Measurements from ENCODE around the gene TIA1.
"Not testable (repeated sequence)": the region's sequence is repeated elsewhere in the genome, so short reads cannot be mapped to it uniquely, and the experiment has no call there.

Gene TIA1, protein sequence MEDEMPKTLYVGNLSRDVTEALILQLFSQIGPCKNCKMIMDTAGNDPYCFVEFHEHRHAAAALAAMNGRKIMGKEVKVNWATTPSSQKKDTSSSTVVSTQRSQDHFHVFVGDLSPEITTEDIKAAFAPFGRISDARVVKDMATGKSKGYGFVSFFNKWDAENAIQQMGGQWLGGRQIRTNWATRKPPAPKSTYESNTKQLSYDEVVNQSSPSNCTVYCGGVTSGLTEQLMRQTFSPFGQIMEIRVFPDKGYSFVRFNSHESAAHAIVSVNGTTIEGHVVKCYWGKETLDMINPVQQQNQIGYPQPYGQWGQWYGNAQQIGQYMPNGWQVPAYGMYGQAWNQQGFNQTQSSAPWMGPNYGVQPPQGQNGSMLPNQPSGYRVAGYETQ

DNA sequence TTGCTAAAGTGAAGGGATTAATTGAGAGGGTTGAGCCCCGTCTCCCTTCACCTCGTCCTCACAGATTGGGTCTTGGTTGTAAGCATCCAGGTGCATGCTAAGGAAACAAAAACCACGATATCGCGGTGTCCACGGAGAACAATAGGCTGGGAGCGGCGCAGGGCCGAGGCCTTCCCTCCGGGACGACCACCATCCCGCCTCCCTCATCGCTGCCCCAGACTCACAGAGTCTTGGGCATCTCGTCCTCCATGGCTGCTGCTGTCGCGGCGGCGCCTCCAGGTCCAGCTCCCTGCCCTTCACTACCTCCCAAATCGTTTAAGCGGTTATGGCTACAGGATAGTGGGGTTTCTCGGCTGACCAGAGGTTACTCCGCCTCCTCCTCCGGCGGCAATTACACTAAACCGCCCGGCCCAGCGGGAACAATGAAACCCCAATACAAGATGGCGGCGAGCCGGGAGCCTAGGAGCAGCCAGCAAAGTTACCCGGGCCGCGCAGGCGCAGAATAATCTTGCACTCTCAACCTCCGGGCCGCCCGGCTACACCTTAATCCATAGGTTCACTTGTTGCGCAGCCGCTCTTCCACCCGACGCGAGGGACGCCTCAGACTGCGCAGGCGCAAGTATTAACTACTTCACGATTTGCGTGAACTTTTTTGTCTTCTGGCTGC, at the start of gene TIA1:
TSS of gene TIA1 (minus strand) at position 448 of the 667 bp plus-strand sequence. CDS start at position 250, 198 bp downstream.
- peak; percentile 100 for DNase-seq (ENCODE audit: low spot score)

DNA sequence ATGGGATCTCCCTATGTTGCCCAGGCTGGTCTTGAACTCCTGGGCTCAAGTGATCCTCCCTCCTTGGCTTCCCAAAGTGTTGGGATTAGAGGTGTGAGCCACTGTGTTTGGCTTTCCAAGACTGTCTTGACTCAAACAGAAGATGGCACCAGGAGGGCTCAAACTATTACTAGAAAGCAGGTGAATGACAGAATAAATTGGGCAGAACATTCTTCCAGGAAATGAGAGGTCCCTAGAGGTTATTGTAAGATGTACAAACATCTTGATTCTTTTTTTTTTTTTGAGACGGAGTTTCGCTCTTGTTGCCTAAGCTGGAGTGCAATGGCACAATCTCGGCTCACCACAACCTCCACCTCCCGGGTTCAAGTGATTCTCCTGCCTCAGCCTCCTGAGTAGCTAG, 49.4 kb upstream of the TIA1 start:
- not testable (repeated sequence) for DNase-seq (ENCODE audit: low spot score)

DNA sequence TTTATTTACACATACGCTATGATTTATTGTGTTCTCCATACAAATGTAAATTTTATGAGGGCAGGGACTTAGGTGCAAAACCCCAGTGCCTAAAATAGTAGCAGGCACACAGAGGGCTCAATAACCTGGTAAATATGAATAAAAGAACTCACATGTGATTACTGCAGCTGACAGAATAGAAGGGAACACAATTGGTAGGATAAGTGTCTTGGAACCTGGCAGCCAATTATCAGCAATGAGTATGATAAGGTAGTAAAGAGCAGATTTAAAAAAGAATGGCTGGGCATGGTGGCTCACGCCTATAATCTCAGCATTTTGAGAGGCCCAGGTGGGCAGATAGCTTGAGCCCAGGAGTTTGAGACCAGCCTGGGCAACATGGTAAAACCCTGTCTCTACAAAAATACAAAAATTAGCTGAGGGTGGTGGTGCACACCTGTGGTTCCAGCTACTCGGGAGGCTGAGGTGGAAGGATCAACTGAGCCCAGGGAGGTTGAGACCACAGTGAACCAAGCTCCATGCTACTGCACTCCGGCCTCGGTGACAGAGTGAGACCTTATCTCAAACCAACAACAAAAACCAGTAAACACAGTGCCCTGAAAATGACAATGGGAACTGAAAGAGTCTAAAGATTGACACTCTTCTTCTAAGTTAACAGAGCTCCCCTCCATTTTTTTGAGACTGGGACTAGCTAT, 35.2 kb upstream of the TIA1 start:
- DNase-seq (ENCODE audit: low spot score): no peak

DNA sequence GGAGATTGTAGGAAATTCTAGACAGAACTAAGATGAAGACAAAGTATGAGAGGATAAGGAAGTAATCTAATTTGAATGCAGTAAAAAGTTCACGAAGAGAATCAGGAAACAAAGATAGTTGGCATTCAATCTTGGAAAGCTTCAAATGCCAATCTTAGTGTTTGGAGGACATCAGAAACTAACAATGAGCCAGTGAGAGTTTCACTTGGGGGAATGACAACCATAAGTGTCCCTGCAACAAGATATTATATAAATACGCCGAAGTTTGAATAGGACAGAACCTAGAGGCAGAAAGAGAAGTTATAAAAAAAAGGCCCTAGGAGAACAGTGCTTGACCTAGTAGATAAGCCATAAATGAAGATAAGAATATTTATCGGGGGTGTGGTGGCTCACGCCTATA, 34.0 kb upstream of the TIA1 start:
- no peak for DNase-seq (ENCODE audit: low spot score)

DNA sequence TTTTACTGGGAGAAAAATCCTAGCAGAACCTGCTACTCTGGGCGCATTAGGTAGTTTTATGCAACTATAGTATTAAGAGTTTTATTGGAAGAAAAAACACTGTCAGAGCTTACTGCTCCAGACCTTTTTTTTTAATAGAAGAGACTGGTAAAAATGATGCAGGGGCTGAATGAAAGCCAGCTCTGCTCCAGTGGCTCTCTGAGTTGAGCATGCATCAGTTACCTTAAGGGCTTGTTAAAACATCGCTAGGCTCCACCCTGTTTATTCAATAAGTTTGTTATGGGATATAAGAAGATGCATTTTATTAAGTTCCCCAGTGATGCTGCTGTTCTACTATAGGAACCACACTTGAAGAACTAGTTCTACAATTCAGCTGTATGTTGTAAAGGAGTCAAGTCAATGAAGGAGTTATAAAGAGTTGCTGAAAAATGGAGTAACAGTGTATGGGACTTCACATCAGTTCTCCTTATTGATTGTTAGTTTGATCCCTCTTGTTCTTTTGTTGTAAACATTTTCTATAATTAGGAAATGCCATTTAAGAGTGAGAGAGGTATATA, 31.9 kb upstream of the TIA1 start:
- DNase-seq (ENCODE audit: low spot score): no peak

DNA sequence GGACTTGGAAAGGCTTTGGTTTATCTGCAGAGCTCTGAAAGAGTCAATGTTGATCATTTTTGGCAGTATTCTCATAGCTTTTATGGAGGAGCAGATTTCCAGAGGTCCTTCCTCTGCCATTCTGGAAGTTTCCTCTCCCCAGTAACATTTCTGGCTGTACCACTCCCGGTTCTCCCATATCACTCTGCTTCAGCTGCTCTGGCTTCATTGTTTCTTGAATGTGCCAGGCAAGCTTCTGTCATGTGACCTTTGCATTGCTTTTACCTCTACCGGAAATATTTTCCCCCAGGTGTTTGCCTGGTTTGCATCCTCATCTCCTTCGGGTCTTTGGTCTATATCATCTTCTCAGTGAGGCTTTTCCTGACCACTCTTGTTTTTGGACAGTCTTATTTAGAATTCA, 21.9 kb upstream of the TIA1 start:
- DNase-seq (ENCODE audit: low spot score): no peak

DNA sequence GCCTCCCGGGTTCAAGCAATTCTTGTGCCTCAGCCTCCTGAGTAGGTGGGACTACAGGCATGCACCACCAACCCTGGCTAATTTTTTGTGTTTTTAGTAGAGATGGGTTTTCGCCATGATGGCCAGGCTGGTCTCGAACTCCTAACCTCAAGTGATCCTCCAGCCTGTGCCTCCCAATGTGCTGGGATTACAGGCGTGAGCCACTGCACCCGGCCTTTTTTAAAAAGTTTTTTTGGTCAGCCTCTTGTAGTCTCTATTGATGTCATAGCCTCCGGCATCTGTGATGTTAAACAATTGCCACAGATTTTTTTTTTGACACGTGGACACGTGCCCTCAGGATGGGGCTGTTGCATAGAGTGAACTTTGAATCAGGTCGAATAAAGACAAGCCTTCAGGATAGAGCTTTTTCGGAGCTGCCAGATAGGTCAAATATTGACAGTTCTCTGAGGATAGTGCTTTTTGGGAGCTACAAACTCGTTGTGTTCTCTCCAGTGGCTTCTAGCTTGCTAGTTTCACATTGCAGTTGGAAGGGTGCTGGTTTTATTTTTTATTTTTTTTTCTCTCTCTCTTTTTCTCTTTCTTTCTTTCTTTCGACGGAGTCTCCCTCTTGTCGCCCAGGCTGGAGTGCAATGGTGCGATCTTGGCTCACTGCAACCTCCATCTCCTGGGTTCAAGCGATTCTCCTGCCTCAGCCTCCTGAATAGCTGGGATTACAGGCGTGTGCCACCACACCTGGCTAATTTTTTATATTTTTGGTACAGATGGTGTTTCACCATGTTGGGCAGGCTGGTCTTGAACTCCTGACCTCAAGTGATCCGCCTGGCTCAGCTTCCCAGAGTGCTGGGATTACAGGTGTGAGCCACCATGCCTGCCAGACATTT, 21.2 kb upstream of the TIA1 start:
- not testable (repeated sequence) for DNase-seq (ENCODE audit: low spot score)

DNA sequence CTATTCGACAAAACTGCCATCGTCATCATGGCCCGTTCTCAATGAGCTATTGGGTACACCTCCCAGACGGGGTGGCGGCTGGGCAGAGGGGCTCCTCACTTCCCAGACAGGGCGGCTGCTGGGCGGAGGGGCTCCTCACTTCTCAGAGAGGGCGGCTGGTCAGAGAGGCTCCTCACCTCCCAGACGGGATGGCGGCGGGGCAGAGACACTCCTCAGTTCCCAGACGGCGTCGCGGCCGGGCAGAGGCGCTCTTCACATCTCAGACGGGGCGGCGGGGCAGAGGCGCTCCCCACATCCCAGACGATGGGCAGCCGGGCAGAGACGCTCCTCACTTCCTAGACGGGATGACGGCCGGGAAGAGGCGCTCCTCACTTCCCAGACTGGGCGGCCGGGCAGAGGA, 18.5 kb upstream of the TIA1 start:
- DNase-seq (ENCODE audit: low spot score): not testable (repeated sequence)

DNA sequence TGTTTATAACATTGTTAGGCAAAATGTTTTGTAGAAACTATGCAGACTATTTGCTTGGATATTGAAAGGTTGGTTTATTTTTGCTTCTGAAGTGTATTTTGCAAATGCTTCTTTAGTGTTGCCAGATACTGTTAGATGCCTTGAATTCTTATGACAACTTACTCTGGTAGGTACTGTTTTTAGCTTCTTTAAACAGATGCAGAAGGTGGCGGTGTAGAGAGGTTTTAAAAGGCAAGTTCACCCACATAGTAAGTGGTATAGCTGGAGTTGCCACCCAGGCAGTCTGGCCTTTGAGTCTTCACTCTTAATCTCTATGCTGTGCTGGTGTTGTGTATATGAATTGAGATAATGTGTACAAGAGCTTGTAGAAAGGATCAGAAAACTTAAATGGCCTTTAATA, 13.1 kb upstream of the TIA1 start:
- DNase-seq (ENCODE audit: low spot score): no peak

DNA sequence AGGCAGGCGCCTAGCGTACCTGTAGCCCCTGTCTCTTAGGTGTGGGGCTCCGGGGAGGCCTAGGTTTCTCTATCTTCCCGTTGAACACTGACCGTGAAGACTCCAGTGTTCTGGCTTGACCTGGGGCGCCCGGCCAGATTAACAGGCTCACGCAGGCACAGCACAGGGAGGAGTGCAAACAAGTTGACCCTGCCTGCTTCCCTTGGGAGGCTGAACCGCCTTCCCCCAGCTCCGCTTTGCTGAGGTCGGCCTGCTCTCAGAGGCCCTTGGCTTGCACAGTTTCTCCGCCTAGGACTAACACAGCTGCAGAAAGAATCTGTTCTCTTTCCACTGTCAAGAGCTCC, 10.1 kb upstream of the TIA1 start:
- DNase-seq (ENCODE audit: low spot score): no peak

DNA sequence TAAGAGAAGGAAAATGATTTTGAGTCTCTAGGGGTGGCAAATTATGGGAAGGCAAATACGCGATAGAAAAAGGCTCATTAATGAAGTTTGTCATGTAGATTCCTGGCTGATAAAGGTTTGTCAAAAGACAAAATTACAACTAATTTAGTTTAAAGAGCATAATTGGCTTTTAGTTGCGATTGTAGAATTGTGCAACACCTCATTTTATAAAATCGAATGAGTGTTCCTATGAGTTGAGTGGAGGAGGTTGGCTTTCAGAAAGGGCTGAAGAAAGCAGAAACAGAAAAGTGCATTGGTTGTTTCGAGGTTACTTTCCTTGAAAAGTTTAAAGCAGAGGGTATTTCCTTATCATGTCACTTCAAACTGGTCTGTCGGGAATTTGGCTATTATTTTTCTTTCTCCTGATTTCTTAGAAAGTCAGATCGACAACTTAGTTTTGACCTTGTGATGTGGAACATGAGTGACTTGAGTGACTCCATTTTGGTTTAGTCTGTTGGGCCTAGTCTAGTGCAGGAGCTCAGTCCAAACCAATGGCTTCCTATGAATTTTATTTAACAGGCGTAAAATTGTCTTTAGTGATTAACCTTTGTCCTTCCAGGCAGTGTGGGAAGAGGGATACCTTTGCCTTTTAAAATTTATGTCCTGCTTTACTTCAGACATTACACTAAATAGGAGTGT, 7.3 kb upstream of the TIA1 start:
- no peak for DNase-seq (ENCODE audit: low spot score)

DNA sequence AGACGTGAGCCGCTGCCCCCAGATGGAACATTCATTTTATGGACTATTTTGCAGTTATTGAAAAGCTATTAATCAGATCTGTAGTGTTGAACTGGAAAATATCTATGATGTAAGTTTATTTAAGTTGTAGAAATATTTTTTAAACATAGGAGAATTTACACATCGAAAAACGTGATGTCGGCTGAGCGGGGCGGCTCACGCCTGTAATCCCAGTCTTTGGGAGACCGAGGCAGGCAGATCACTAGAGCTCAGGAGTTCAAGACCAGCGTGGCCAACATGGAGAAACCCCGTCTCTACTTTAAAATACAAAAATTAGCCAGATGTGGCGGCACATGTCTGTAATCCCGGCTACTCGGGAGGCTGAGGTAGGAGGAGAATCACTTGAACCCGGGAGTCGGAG, 2.0 kb upstream of the TIA1 start:
- DNase-seq (ENCODE audit: low spot score): no peak

DNA sequence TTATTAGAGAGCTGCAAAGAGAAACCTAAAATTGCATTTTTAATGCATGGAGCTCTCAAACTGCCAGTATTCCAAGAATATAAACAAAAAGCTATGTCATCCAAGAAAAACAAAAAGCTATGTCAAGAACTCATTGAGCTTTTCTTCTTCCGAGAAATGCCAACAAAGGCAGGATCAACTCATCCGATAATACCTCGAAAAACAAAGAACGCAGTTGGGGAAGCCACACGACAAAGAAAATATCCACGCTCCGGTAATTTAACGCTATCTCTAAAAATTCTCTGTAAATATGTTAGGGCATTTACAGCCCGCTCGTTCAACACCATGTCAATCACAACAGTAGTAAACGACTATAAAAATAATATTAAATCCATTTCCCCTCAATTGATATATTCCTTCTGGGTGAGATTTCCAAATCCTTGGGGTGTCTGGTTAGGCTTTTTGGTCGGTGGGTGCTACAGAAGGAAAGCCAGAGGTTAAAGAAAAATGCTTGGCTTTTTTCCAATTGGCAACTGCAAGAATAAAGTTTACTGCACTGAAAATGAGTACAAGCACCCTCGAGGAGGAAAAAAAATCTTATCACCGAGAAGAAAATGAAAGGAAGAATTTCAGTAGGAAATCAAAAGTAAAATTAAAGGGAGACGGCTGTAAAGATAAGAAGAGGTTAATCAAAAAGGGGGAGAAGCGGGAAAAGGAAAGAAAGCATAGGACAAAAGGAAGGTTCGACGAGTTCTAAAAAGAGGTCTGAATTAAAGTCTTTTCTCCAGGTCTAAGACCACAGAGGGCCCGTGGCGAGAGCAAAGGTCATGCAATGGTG, 856 bp downstream of the TIA1 start:
- DNase-seq (ENCODE audit: low spot score): peak; percentile 29

DNA sequence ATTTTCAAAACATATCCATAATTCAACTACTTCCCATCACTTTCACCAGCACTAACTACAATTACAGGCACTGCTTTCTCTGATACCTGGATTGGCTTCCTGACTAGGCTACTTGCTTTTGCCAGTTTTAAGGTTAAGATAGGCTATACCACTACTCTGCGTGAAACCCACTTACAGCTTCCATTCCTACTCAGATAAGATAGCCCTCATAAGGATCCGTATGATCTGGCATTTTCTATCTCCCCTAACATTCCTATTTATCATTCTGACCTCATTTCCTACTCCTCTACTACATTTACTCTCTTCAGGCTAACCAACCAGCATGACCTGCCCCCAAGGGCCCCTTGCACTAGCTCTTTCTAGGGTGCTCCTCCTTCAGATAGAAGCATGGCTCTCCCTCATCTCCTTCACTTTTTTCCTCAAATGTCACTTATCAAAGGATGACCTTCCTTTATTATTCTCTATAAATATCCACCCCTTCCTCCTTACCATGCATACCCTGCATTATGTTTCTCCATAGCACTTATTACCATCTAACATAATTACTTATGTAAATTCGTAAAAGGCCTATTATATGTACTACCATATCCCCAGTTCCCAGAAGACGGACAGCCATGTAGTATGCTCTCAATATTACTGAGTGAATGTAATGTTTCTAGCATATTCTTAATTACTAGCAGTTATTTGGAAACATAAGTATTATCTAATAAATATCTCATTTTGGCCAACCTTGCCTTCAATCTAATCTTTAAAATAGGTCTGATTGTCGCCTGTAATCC, 4.4 kb downstream of the TIA1 start:
- no peak for DNase-seq (ENCODE audit: low spot score)

DNA sequence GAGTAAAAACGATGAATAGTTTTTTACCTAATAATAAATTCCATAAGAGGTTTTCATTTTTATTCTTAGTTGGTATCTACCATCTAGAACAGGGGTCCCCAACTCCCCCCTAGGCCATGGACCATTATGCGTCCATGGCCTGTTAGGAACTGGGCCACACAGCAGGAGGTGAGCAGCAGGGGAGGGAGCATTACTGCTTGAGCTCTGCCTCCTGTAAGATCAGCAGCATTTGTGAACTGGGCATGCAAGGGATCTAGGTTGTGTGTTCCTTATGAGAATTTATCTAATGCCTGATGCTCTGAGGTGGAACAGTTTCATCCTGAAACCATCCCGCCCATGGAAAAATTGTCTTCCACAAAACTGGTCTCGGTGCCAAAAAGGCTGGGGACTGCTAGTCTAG, 5.9 kb downstream of the TIA1 start:
- no peak for DNase-seq (ENCODE audit: low spot score)

DNA sequence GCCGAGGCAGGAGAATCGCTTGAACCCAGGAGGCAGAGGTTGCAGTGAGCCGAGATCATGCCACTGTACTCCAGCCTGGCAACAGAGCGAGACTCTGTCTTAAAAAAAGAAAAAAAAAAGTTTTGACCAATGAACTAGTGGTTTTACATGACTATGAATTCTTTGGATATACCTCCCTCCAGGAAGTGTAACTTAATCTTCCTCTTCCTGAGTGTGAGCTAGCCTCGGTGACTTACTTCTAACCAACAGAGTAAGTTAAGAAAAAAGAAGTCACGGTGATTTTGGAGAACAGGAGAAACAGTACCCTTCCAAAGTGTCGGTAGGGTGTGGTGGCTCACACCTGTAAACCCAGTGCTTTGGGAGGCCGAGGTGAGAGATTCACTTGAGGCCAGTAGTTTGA, 7.1 kb downstream of the TIA1 start:
- no peak for DNase-seq (ENCODE audit: low spot score)

DNA sequence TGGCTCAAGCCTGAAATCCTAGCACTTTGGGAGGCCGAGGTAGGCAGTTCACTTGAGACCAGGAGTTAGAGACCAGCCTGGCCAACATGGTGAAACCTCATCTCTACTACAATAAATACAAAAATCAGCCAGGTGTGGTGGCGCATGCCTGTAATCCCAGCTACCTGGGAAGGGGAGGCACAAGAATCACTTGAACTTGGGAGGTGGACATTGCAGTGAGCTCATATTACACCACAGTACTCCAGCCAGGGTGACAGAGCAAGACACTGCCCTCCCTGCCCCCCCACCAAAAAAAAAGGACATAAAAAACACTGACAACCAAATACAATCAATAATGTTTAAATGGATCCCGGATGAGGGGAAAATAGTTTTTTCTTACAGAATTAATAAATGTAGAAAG, 7.8 kb downstream of the TIA1 start:
- DNase-seq (ENCODE audit: low spot score): no peak

DNA sequence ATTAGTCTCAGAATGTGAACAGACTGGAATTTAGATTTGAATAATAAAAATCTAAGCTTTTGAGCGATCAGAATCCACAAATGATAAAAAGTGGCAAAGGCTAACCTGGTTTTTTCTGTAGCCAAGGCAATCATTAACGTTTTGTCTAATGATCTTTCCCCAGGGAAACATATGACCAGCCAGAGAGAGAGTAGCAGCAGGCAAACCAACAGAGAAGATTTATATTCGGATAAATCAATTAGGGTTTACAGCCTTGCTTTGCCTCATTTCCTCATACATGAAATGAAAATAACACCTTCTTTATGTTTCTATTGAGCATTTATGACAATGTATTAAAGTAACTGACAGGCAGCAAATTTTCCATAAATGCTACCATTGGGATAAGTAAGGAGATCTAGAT, 14.5 kb downstream of the TIA1 start:
- DNase-seq (ENCODE audit: low spot score): no peak

DNA sequence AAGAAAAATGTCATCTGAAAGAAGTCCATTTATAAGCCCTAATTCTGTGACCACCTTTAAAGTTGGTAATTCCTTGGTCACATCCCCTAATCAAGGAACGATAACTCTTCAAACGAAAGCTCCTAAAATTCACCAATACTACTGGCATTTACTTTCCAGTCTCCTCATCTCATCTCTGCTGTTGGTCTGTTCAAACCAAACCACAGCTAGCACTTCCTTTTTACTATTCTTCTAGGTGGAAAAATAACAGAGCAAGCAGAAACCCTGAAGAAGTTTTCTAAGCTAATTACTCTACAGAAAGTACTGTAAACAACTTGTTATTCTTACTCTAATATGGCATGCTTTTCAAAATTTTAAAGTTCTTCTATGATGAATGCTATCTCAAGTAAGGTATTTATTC, 21.6 kb downstream of the TIA1 start:
- no peak for DNase-seq (ENCODE audit: low spot score)

DNA sequence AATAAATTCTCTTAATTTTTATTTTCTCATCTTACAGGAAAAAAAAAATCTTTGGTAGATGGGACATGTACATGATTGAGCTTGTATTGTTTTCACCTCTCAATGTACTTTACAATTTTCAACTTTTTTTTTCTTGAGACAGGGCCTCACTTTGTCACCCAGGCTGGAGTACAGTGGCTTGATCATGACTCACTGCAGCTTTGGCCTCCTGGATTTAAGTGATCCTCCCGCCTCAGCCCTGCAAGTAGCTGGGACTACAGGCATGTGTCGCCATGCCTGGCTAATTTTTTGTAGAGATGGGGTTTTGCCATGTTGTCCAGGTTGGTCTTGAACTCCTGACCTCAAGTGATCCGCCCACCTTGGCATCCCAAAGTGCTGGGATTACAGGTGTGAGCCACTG, 25.1 kb downstream of the TIA1 start:
- DNase-seq (ENCODE audit: low spot score): not testable (repeated sequence)

All from LoVo (cell line).